Measurements from ENCODE around the gene TMEM108.

TMEM108 gene

GRCh38 chr3:133282236-133282635 lies 244.0 kb downstream of the TMEM108 start:
- Histone ChIP-seq H3K4me1 (ENCODE audit: control insufficient read depth, low read length) (no peaks in the 10 kb centered on the region), H4K20me1 (ENCODE audit: control insufficient read depth, insufficient read depth, low read depth, low read length) (no peaks in the 10 kb centered on the region), H3K4me2 (ENCODE audit: low read length) (no peak overlapping the region), H3F3A (ENCODE audit: control insufficient read depth, insufficient read depth) (no peaks in the 10 kb centered on the region), H3K27ac (ENCODE audit: low read depth, low read length) (no peak overlapping the region), H3K9me3 (ENCODE audit: control insufficient read depth, insufficient read depth, low read length) (no peaks in the 10 kb centered on the region), H3K79me2 (ENCODE audit: control insufficient read depth, low read length) (no peaks in the 10 kb centered on the region), H3K9me2 (replicated peaks; ENCODE audit: control insufficient read depth, low read length) (no peaks in the 10 kb centered on the region), H3K36me3 (ENCODE audit: control insufficient read depth, low read length) (no peaks in the 10 kb centered on the region), H3K4me3 (ENCODE audit: low read length) (no peak overlapping the region), H3K27me3 (ENCODE audit: control insufficient read depth, low read length) (no peaks in the 10 kb centered on the region)
- TF ChIP-seq EZH2phosphoT487 (IDR thresholded peaks at IDR 0.05; ENCODE audit: borderline replicate concordance, low read length), result no peak
- TF ChIP-seq, protein P1, sequence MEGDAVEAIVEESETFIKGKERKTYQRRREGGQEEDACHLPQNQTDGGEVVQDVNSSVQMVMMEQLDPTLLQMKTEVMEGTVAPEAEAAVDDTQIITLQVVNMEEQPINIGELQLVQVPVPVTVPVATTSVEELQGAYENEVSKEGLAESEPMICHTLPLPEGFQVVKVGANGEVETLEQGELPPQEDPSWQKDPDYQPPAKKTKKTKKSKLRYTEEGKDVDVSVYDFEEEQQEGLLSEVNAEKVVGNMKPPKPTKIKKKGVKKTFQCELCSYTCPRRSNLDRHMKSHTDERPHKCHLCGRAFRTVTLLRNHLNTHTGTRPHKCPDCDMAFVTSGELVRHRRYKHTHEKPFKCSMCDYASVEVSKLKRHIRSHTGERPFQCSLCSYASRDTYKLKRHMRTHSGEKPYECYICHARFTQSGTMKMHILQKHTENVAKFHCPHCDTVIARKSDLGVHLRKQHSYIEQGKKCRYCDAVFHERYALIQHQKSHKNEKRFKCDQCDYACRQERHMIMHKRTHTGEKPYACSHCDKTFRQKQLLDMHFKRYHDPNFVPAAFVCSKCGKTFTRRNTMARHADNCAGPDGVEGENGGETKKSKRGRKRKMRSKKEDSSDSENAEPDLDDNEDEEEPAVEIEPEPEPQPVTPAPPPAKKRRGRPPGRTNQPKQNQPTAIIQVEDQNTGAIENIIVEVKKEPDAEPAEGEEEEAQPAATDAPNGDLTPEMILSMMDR (IDR thresholded peaks at IDR 0.05; ENCODE audit: low read depth, low read length, poor library complexity, severe bottlenecking), result no peak

DNA sequence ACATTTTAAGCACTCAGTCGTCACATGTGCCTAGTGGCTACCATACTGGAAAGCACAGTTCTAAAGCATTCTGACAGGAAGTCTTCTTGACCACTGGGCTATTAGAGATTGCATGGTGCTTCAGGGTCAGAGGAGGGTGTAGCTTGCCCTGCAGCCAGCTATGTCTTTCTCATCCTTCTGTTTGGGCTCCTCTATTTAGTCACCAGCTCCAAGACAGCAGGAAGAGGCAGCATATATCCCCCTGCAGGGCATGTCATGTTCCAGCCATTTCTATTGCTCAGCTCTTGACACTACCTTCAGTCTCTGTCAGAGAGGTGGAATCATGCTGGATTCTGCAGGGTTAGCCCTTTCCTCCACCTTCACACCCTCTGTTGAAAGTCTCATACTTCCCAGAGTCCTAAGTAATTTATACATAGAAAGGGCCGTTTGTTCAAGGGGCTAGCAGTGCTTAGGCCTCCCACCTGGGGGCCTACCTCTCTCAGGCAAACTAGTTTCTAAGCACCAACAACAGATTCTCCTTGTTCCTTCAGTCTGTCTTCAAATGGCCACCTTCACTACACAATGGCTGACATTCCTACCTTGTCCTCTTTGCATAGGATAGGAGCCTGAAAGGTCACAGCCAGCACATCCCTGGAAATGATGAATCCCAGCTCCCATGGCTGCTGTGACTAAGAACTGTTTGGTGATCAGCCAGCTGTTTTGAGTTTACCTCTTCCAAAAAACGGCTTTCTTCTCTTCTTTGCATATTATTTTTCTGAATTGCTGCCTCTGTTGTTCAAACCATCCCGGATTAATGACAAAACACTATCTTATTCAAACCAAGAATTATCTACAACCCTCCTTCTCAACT lies 246.0 kb downstream of the TMEM108 start:
- no peaks in the 10 kb centered on the region for H3K9me3 ChIP-seq (ENCODE audit: control insufficient read depth, insufficient read depth, low read length)
- no peaks in the 10 kb centered on the region for H3F3A ChIP-seq (ENCODE audit: control insufficient read depth, insufficient read depth)
- no peak overlapping the region for H3K4me3 ChIP-seq (ENCODE audit: low read length)
- no peaks in the 10 kb centered on the region for H3K27me3 ChIP-seq (ENCODE audit: control insufficient read depth, low read length)
- no peaks in the 10 kb centered on the region for H3K4me1 ChIP-seq (ENCODE audit: control insufficient read depth, low read length)
- H4K20me1 ChIP-seq (ENCODE audit: control insufficient read depth, insufficient read depth, low read depth, low read length), result no peaks in the 10 kb centered on the region
- H3K27ac ChIP-seq (ENCODE audit: low read depth, low read length), result no peak overlapping the region
- no peaks in the 10 kb centered on the region for H3K9me2 ChIP-seq (replicated peaks; ENCODE audit: control insufficient read depth, low read length)
- no peak for TF ChIP-seq EZH2phosphoT487 (IDR thresholded peaks at IDR 0.05; ENCODE audit: borderline replicate concordance, low read length)
- TF ChIP-seq, protein P1 (IDR thresholded peaks at IDR 0.05; ENCODE audit: low read depth, low read length, poor library complexity, severe bottlenecking), result peak; percentile 17
- no peaks in the 10 kb centered on the region for H3K79me2 ChIP-seq (ENCODE audit: control insufficient read depth, low read length)
- H3K4me2 ChIP-seq (ENCODE audit: low read length), result no peak overlapping the region
- no peaks in the 10 kb centered on the region for H3K36me3 ChIP-seq (ENCODE audit: control insufficient read depth, low read length)

- H3K4me2 ChIP-seq (ENCODE audit: low read length), result no peak overlapping the region
- H3K9me2 ChIP-seq (replicated peaks; ENCODE audit: control insufficient read depth, low read length), result no peaks in the 10 kb centered on the region
- no peaks in the 10 kb centered on the region for H3K27me3 ChIP-seq (ENCODE audit: control insufficient read depth, low read length)
- no peaks in the 10 kb centered on the region for H3K79me2 ChIP-seq (ENCODE audit: control insufficient read depth, low read length)
- H3K36me3 ChIP-seq (ENCODE audit: control insufficient read depth, low read length), result no peaks in the 10 kb centered on the region
- no peaks in the 10 kb centered on the region for H3F3A ChIP-seq (ENCODE audit: control insufficient read depth, insufficient read depth)
- H3K9me3 ChIP-seq (ENCODE audit: control insufficient read depth, insufficient read depth, low read length), result no peaks in the 10 kb centered on the region
- H3K4me3 ChIP-seq (ENCODE audit: low read length), result no peak overlapping the region
- H3K27ac ChIP-seq (ENCODE audit: low read depth, low read length), result no peak overlapping the region
- H3K4me1 ChIP-seq (ENCODE audit: control insufficient read depth, low read length), result no peaks in the 10 kb centered on the region
- H4K20me1 ChIP-seq (ENCODE audit: control insufficient read depth, insufficient read depth, low read depth, low read length), result no peaks in the 10 kb centered on the region
- no peak for TF ChIP-seq EZH2phosphoT487 (IDR thresholded peaks at IDR 0.05; ENCODE audit: borderline replicate concordance, low read length)
- TF ChIP-seq, protein P1 (IDR thresholded peaks at IDR 0.05; ENCODE audit: low read depth, low read length, poor library complexity, severe bottlenecking), result no peak
These were observed 251.1 kb downstream of the TMEM108 start for GRCh38 chr3:133289322-133289721.
